Panc1 (cell line): Measurements from ENCODE around the gene WDR59.

Experiments used
- CTCF ChIP-seq: fragments of 450-650 bp; IDR thresholded peaks from 2 replicates; pipeline ENCODE4 v1.5.1; 2017; ENCODE audit warnings: mild to moderate bottlenecking
- TCF7L2 ChIP-seq: IDR thresholded peaks from 2 replicates; pipeline ENCODE4 v1.6.1; 2011; ENCODE audit warnings: mild to moderate bottlenecking, low read depth, low read length, inconsistent platforms

GRCh38 chr16:74995986-74996385 lies 11.1 kb upstream of the WDR59 start:
- TF ChIP-seq CTCF (no peak), TCF7L2 (no peak)
